Activated CD4-positive, alpha-beta memory T cell treated with anti-CD3 and anti-CD28 coated beads for 36 hours (primary cell): ENCODE data around the gene POLR2A. TPM values are rescaled to one million over a fixed set of nuclear protein-coding genes. Genes with fewer than 3 reads are reported as not detected.

Source experiments
- CTCF ChIA-PET: fragments of 350-600 bp; sonication (Branson Sonifier 250); formaldehyde crosslinking; loops from one replicate; lab custom pipeline; 2021; ENCODE audit warnings: antibody characterized with exemption, inconsistent platforms; lab: Charles Lee
- POLR2A ChIA-PET: fragments of 350-600 bp; sonication (Branson Sonifier 250); formaldehyde crosslinking; loops from one replicate; lab custom pipeline; 2021; ENCODE audit warnings: antibody characterized with exemption; lab: Charles Lee
- DNase-seq: peaks from one replicate; pipeline ENCODE4 v3.0.0-alpha.2; 2020
- H3K27ac Mint-ChIP-seq: one replicate; pipeline ENCODE4 v1.8.0; 2021; ENCODE audit warnings: mixed read lengths
- H3K27me3 Mint-ChIP-seq: one replicate; pipeline ENCODE4 v1.8.0; 2021; ENCODE audit warnings: mixed read lengths
- H3K36me3 Mint-ChIP-seq: one replicate; pipeline ENCODE4 v1.8.0; 2021; ENCODE audit warnings: mixed read lengths
- H3K4me1 Mint-ChIP-seq: one replicate; pipeline ENCODE4 v1.8.0; 2021; ENCODE audit warnings: low read depth, mixed read lengths
- H3K4me3 Mint-ChIP-seq: one replicate; pipeline ENCODE4 v1.8.0; 2021; ENCODE audit warnings: mild to moderate bottlenecking, mixed read lengths
- H3K9me3 Mint-ChIP-seq: one replicate; pipeline ENCODE4 v1.8.0; 2021; ENCODE audit warnings: mixed read lengths
- intact Hi-C: fragments of 100-400 bp; cut with micrococcal nuclease; formaldehyde crosslinking; loops from one replicate; pipeline ENCODE4 v1.15.1; 2023
- total RNA-seq, 2 experiments: library from RNA; stranded (reverse); gene quantifications; one replicate each; pipeline ENCODE4 v1.2.3, GENCODE V29; 2021

The POLR2A gene
- total RNA-seq, 2 experiments from 2014 or later, result 180 to 187 TPM

DNA sequence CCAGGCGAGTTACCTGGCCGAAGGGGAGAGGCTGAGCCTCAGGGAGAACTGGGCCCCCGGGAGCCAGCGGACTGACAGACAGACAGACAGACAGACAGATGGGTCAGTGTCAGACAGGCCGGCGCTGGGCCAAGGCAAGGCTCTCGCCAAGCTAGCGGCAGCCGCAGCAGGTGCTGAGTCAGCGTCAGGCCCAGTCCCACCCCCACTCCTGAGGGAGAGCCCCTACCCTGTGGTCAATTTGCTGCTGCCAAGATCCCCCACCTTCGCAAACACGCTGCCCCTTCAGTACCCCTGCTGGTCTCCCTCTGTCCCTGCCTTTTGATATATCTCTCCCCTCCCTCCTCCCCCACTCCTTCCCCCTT, 43.4 kb upstream of the POLR2A start:
- no peak overlapping the region for H3K4me3 Mint-ChIP-seq

GRCh38 chr17:7441266-7441665, 42.9 kb upstream of the POLR2A start:
- Mint-ChIP-seq H3K27me3 (peaks cover 54% of the 10 kb centered on the region), H3K4me3 (no peak overlapping the region)
- POLR2A ChIA-PET, result interaction anchor here (0.6 kb wide), 1 partner anchor 174 kb away, joined by 4 read pairs; no protein-coding TSS in a partner anchor

More for the DNA sequence above, 43.4 kb upstream of the POLR2A start:
- POLR2A ChIA-PET, result interaction anchor here (0.6 to 0.7 kb wide), 2 partner anchors 175 to 248 kb away, joined by 3 to 4 read pairs; partner anchors contain the start of gene WRAP53
- H3K9me3 Mint-ChIP-seq, result no peaks in the 10 kb centered on the region
- CTCF ChIA-PET, result interaction anchor here (0.6 to 1.7 kb wide), 6 partner anchors 12 to 120 kb away, joined by 3 to 8 read pairs (median 4); partner anchors contain the start of genes NEURL4 and SENP3
- DNase-seq, result peak; percentile 42
- H3K4me1 Mint-ChIP-seq, result peaks cover 49% of the 10 kb centered on the region
- peaks cover 52% of the 10 kb centered on the region for H3K27me3 Mint-ChIP-seq
- H3K36me3 Mint-ChIP-seq, result peaks cover 6% of the 10 kb centered on the region
- intact Hi-C loops, result no loop called here
- no peak overlapping the region for H3K27ac Mint-ChIP-seq

DNA sequence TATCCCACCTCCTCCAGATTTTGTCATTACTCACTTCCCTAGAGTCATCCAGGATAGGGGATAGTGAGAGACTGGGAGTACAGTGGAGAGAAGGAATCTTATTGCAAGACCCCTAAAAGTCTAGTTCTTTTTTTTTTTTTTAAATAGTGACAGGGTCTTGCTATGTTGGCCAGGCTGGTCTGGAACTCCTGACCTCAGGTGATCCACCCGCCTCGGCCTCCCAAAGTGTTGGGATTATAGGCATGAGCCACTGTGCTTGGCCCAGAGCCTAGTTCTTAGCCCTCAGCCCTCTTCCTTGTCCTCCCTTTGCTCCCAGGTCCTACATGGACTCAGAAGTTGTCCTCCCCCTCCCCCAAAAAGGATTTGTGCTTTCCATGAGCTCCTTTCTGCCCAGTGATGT, 42.0 kb upstream of the POLR2A start:
- no peak overlapping the region for H3K4me3 Mint-ChIP-seq
- H3K27ac Mint-ChIP-seq, result no peak overlapping the region
- POLR2A ChIA-PET, result interaction anchor here (0.8 kb wide), 1 partner anchor 105 kb away, joined by 3 read pairs; no protein-coding TSS in a partner anchor
- peaks cover 45% of the 10 kb centered on the region for H3K4me1 Mint-ChIP-seq
- H3K27me3 Mint-ChIP-seq, result peaks cover 57% of the 10 kb centered on the region
- no peak for DNase-seq
- intact Hi-C loops, result no loop called here
- peaks cover 4% of the 10 kb centered on the region for H3K36me3 Mint-ChIP-seq
- CTCF ChIA-PET, result interaction anchor here (1.4 kb wide), 1 partner anchor 13 kb away, joined by 4 read pairs; no protein-coding TSS in a partner anchor
- no peaks in the 10 kb centered on the region for H3K9me3 Mint-ChIP-seq

More at GRCh38 chr17:7441266-7441665, 42.9 kb upstream of the POLR2A start:
- intact Hi-C loops, result no loop called here
- H3K36me3 Mint-ChIP-seq, result peaks cover 6% of the 10 kb centered on the region
- no peak overlapping the region for H3K27ac Mint-ChIP-seq
- DNase-seq, result no peak
- peaks cover 48% of the 10 kb centered on the region for H3K4me1 Mint-ChIP-seq
- CTCF ChIA-PET, result interaction anchor here (0.6 to 1.6 kb wide), 5 partner anchors 11 to 120 kb away, joined by 3 to 8 read pairs (median 3); partner anchors contain the start of genes NEURL4 and SENP3
- no peaks in the 10 kb centered on the region for H3K9me3 Mint-ChIP-seq

DNA sequence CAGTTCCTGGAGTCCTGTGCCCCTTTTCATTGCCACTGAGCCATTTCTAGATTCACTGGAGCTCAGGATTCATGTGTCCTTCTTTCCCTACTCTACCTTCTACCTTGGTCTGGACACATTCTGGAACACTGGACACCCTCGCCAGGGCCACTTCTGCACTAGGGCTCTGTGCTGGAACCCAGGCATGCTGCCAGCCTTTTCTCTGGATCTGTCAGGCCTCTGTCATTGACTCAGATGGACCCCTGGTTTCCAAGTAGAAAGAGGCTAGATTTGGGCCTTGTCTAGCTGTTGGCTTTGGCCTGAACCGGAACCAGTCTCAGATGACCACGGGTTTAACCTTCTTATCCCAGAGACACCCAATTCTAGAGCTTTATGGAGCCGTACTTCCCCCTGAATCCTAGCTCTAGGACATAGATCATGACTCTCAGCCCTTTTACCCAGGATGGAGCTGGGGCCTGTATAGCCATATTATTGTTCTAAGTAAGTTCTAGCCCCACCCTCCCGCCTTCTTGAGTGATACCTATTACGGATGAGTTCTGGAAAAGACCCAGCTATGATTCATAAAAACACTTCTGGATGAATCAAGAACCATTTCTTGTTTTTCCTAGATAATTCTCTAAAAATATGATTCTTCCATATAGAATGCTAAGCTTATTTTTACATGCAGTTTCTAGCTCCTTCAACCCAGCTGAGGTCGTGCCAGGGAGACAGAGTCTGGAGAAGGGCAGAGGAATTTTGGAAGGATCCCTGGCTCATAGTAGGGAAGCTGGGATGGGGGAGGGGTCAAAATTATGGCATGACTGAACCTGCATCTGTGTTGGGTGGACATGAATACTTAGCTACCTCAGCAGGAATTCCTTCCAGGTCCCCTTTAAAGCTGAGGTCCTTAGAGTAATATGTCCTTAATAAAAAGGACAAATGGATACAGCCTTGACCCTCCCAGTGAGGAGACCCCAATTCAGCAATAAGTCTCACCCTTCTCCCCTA, 40.4 kb upstream of the POLR2A start:
- Mint-ChIP-seq H3K27me3 (peaks cover 55% of the 10 kb centered on the region), H3K36me3 (peaks cover 3% of the 10 kb centered on the region), H3K27ac (no peak overlapping the region), H3K4me1 (peaks cover 35% of the 10 kb centered on the region), H3K9me3 (no peaks in the 10 kb centered on the region), H3K4me3 (no peak overlapping the region)
- DNase-seq, result no peak
- ChIA-PET CTCF (interaction anchor here (0.6 to 4.2 kb wide), 6 partner anchors 8 to 117 kb away, joined by 3 to 19 read pairs (median 4); partner anchors contain the start of gene TMEM102), POLR2A (interaction anchor here (0.6 to 1.2 kb wide), 2 partner anchors 8 to 129 kb away, joined by 3 read pairs; partner anchors contain the start of gene TMEM102)
- intact Hi-C loops, result no loop called here

- H3K27ac Mint-ChIP-seq, result no peak within 1 kb of the TSS
- peaks cover 51% of the 10 kb centered on the region for H3K27me3 Mint-ChIP-seq
- CTCF ChIA-PET, result interaction anchor here (0.9 to 4.2 kb wide), 4 partner anchors 9 to 89 kb away, joined by 4 to 19 read pairs (median 5); partner anchors contain the start of gene TMEM102
- POLR2A ChIA-PET, result interaction anchor here (1.2 kb wide), 1 partner anchor 9 kb away, joined by 3 read pairs; the partner anchor contains the start of gene TMEM102
- peaks cover 4% of the 10 kb centered on the region for H3K36me3 Mint-ChIP-seq
- no peaks in the 10 kb centered on the region for H3K9me3 Mint-ChIP-seq
- H3K4me1 Mint-ChIP-seq, result peaks cover 29% of the 10 kb centered on the region
- intact Hi-C loops, result loop anchor here (1.0 kb wide), 1 partner anchor 10 kb away; no protein-coding TSS in a partner anchor
- H3K4me3 Mint-ChIP-seq, result peak within 1 kb of the TSS; percentile 53
- peak; percentile 13 for DNase-seq
Observed at GRCh38 chr17:7444682-7445618, 39.2 kb upstream of the POLR2A start, which contains the start of gene CHRNB1. Gene CHRNB1 (plus strand): TSS chr17:7445061. CDS start chr17:7445128, 67 bp downstream.

DNA sequence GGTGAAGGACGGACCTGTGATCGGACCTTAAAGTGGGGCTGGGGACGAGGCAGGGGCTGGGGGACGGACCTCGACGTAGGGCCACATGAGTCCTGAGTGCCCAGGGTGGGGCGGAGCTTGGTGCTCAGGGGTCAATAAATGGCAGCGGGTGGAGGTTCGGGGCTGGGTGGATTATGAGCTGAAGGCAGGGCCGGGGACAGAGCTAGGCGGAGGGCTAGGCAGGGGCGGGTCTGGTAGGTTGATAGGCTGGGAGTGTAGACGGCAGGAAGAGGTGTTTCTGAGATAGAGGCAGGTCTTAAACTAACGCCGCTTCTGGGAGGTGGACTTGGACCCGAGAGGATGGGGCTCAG, 38.6 kb upstream of the POLR2A start:
- peaks cover 46% of the 10 kb centered on the region for H3K27me3 Mint-ChIP-seq
- ChIA-PET POLR2A (interaction anchor here (0.6 to 0.7 kb wide), 3 partner anchors 9 to 408 kb away, joined by 3 read pairs; no protein-coding TSS in a partner anchor), CTCF (interaction anchor here (1.2 to 4.2 kb wide), 3 partner anchors 9 to 89 kb away, joined by 4 to 19 read pairs (median 5); partner anchors contain the start of gene TMEM102)
- peak overlapping the region; percentile 53 for H3K4me3 Mint-ChIP-seq
- H3K4me1 Mint-ChIP-seq, result peaks cover 24% of the 10 kb centered on the region
- H3K9me3 Mint-ChIP-seq, result no peaks in the 10 kb centered on the region
- peak; percentile 48 for DNase-seq
- peaks cover 4% of the 10 kb centered on the region for H3K36me3 Mint-ChIP-seq
- intact Hi-C loops, result loop anchor here (1.0 kb wide), 1 partner anchor 10 kb away; no protein-coding TSS in a partner anchor
- H3K27ac Mint-ChIP-seq, result no peak overlapping the region

DNA sequence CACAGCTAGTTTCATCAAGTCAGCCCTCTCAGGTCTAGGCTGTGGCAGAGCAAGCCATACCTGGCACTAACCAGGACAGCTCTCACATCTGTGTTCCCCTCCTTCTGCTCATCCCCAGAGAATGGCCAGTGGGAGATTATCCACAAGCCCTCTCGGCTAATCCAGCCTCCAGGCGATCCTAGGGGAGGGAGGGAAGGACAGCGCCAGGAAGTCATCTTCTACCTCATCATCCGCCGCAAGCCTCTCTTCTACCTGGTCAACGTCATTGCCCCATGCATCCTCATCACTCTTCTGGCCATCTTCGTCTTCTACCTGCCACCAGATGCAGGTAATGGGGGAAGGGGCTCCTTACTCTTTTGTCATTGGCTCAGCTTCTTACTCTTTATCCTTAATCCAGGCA, 35.7 kb upstream of the POLR2A start:
- no peak overlapping the region for H3K27ac Mint-ChIP-seq
- DNase-seq, result no peak

DNA sequence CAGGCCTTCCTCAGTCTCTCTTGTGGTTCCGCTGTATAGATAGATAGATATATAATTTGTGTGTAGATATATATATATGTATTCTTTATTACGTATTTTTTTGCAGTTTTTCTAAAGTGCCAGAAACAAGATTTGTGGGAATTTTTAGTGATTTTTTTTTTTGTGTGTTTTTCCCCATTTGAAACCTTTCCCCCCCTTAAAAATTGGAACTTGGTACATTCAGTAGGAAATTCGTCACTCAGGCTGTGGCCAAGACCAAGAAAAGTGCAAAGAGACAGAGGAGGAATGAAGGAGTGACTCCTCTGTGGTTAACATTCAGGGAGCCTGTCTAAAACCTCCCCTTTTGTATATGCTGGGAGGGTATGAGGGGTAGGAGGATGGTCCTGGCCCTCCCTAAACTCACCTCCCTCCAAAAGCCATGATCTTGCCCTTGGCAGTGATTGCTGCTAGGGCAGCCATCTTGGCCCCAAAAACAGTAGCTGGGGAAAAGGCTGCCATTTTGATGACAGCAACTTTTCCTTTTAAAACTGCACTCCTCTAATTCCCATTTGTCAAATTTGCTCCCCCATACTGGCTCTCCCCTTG, 24.1 kb upstream of the POLR2A start:
- DNase-seq, result no peak
- ChIA-PET POLR2A (no interaction called here), CTCF (no interaction called here)
- Mint-ChIP-seq H3K36me3 (no peaks in the 10 kb centered on the region), H3K27ac (no peak overlapping the region), H3K9me3 (no peaks in the 10 kb centered on the region), H3K4me3 (no peak overlapping the region), H3K27me3 (no peaks in the 10 kb centered on the region), H3K4me1 (peaks cover 8% of the 10 kb centered on the region)
- intact Hi-C loops, result loop anchor here (5.0 kb wide), 2 partner anchors 108 to 208 kb away; partner anchors contain the start of genes CTDNEP1, ELP5 and KCTD11

More for the DNA sequence above, 35.7 kb upstream of the POLR2A start:
- H3K4me1 Mint-ChIP-seq, result peaks cover 19% of the 10 kb centered on the region
- H3K4me3 Mint-ChIP-seq, result no peak overlapping the region
- ChIA-PET CTCF (interaction anchor here (0.6 to 4.2 kb wide), 2 partner anchors 12 to 98 kb away, joined by 3 to 19 read pairs; partner anchors contain the start of gene TMEM102), POLR2A (no interaction called here)
- H3K9me3 Mint-ChIP-seq, result no peaks in the 10 kb centered on the region
- intact Hi-C loops, result no loop called here
- peaks cover 4% of the 10 kb centered on the region for H3K36me3 Mint-ChIP-seq
- peaks cover 29% of the 10 kb centered on the region for H3K27me3 Mint-ChIP-seq

DNA sequence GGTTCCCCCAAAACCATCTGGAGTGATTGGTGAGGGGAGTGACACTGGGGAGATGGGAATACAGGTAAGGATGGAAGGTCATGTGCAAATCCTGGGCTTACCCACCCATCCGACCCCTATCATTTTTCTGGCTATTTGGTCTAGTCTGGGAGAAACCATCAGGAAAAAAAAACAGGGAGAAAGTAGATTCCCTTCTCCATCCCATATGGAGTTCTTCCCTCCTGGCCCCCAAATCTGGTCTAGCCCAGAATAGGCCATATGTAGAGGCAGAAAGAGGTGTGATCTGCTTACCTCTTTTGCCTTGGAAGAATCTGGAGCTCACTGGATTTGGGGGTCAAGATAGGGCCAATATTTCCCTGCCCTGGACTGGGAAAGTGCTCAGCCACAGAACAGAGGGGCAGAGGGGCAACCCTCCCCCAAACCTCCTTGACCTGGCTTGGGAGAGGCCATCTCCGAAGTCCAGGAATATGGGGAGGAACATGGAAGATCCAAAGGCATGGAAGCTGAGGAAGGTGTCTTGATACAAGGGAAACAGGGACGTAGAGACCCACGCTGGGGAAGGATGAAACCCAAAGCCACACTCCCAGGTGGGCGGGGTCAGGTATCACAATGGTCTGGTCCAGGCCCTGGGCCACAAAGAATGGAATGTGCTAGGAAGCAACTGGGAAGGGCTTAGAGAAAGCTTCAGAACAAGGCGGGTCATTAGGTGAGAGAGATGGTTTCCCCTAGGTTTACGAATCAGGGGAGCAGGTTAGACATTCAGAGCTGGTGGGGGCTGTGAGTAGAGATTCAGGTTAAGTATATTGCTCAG, 23.1 kb upstream of the POLR2A start:
- DNase-seq, result no peak
- H3K27me3 Mint-ChIP-seq, result no peaks in the 10 kb centered on the region
- ChIA-PET POLR2A (interaction anchor here (1.0 kb wide), 1 partner anchor 23 kb away, joined by 5 read pairs; the partner anchor contains the start of gene POLR2A), CTCF (no interaction called here)
- peaks cover 6% of the 10 kb centered on the region for H3K4me1 Mint-ChIP-seq
- no peak overlapping the region for H3K4me3 Mint-ChIP-seq
- H3K9me3 Mint-ChIP-seq, result no peaks in the 10 kb centered on the region
- intact Hi-C loops, result no loop called here
- H3K36me3 Mint-ChIP-seq, result peaks cover 2% of the 10 kb centered on the region
- no peak overlapping the region for H3K27ac Mint-ChIP-seq
